BE2C (cell line): ENCODE measurements around the gene LIPC.

Experiments
- DNase-seq: peaks from one replicate; pipeline ENCODE4 v3.0.0-alpha.2; 2020
- H3K27me3 ChIP-seq: fragments of 250-450 bp; sonication (Bioruptor Pico); 2 replicates; pipeline ENCODE4 v1.5.1; 2020; ENCODE audit warnings: mild to moderate bottlenecking
- H3K36me3 ChIP-seq: fragments of 250-450 bp; sonication (Bioruptor Pico); 2 replicates; pipeline ENCODE4 v1.5.1; 2020; ENCODE audit warnings: mild to moderate bottlenecking
- H3K4me1 ChIP-seq: fragments of 250-450 bp; sonication (Bioruptor Pico); 2 replicates; pipeline ENCODE4 v1.5.1; 2020
- H3K4me3 ChIP-seq: 2 replicates; pipeline ENCODE4 v1.5.1; 2011; ENCODE audit warnings: low read depth, low read length
- H3K9me3 ChIP-seq: fragments of 250-450 bp; sonication (Bioruptor Pico); 2 replicates; pipeline ENCODE4 v1.5.1; 2020
- CTCF ChIP-seq: IDR thresholded peaks from 2 replicates; pipeline ENCODE4 v1.5.1; 2012; ENCODE audit warnings: mild to moderate bottlenecking, low read depth, low read length

LIPC gene

GRCh38 chr15:58544756-58545155, 113.0 kb downstream of the LIPC start:
- Histone ChIP-seq H3K9me3 (no peaks in the 10 kb centered on the region), H3K36me3 (no peaks in the 10 kb centered on the region), H3K4me3 (no peak overlapping the region), H3K27me3 (no peaks in the 10 kb centered on the region), H3K4me1 (peaks cover 4% of the 10 kb centered on the region; the same call in 1 of the 2 replicates)
- no peak for DNase-seq
- TF ChIP-seq CTCF = no peak

- no peak for DNase-seq
- no peak overlapping the region for H3K4me3 ChIP-seq
- H3K36me3 ChIP-seq = no peaks in the 10 kb centered on the region
- H3K9me3 ChIP-seq = no peaks in the 10 kb centered on the region
- H3K4me1 ChIP-seq = peaks cover 4% of the 10 kb centered on the region; the same call in 1 of the 2 replicates
- no peak for TF ChIP-seq CTCF
- no peaks in the 10 kb centered on the region for H3K27me3 ChIP-seq
These were observed 113.7 kb downstream of the LIPC start for GRCh38 chr15:58545307-58546065.

GRCh38 chr15:58546066-58546591, 114.3 kb downstream of the LIPC start:
- DNase-seq = no peak
- no peaks in the 10 kb centered on the region for H3K36me3 ChIP-seq
- H3K9me3 ChIP-seq = no peaks in the 10 kb centered on the region
- TF ChIP-seq CTCF = no peak
- no peaks in the 10 kb centered on the region for H3K27me3 ChIP-seq
- H3K4me1 ChIP-seq = peaks cover 4% of the 10 kb centered on the region; the same call in 1 of the 2 replicates
- H3K4me3 ChIP-seq = no peak overlapping the region

GRCh38 chr15:58546635-58547627, 115.1 kb downstream of the LIPC start:
- Histone ChIP-seq H3K9me3 (no peaks in the 10 kb centered on the region), H3K4me1 (peaks cover 9% of the 10 kb centered on the region)
- no peak for DNase-seq

GRCh38 chr15:58547628-58548307, 116.0 kb downstream of the LIPC start:
- Histone ChIP-seq H3K36me3 (no peaks in the 10 kb centered on the region), H3K27me3 (no peaks in the 10 kb centered on the region), H3K9me3 (no peaks in the 10 kb centered on the region), H3K4me1 (peaks cover 10% of the 10 kb centered on the region), H3K4me3 (no peak overlapping the region)
- no peak for TF ChIP-seq CTCF
- no peak for DNase-seq

More at GRCh38 chr15:58546635-58547627, 115.1 kb downstream of the LIPC start:
- no peaks in the 10 kb centered on the region for H3K36me3 ChIP-seq
- no peak overlapping the region for H3K4me3 ChIP-seq
- H3K27me3 ChIP-seq = no peaks in the 10 kb centered on the region
- TF ChIP-seq CTCF = no peak
